ENCODE measurements around the gene AP3B2.

GRCh38 chr15:82742134-82742533 is 32.5 kb upstream of the AP3B2 start:
- TF ChIP-seq CTCF (IDR thresholded peaks at IDR 0.05 in 8 of 11, conservative IDR thresholded peaks at IDR 0.05 in 3 of 11) = no peak
- no peak for TF ChIP-seq POLR2A (IDR thresholded peaks at IDR 0.05)
- no peak for TF ChIP-seq POLR2AphosphoS5 (IDR thresholded peaks at IDR 0.05)

Measured in spleen (tissue), 7 donors.